HepG2 (cell line): ENCODE results near the gene DENND4B. TPM values are rescaled to one million over a fixed set of nuclear protein-coding genes. Genes with fewer than 3 reads are reported as not detected.
A peak's percentile ranks its signal among the peaks of the same experiment; 100 is the strongest.

ENCODE experiments used
- ATF7-NPFF ChIP-seq: sonication (generic); formaldehyde crosslinking; IDR thresholded peaks from 2 replicates; pipeline ENCODE4 v1.8.1; 2023; ENCODE audit warnings: mild to moderate bottlenecking, low read depth, missing genetic modification reagents, moderate library complexity
- EHMT2 ChIP-seq: fragments of 200-600 bp; sonication (generic); IDR thresholded peaks from 2 replicates; pipeline ENCODE4 v1.7.0; 2017; ENCODE audit warnings: antibody characterized with exemption, low read depth, low read length, borderline replicate concordance
- HOXA5 ChIP-seq: sonication (generic); formaldehyde crosslinking; IDR thresholded peaks from 2 replicates; pipeline ENCODE4 v1.4.0; 2020; ENCODE audit warnings: missing genetic modification reagents
- MAFK ChIP-seq, 2 experiments: IDR thresholded peaks in 1 of 2; conservative IDR thresholded peaks in 1 of 2; 2 replicates each; pipeline ENCODE4 v1.6.1; 2011; ENCODE audit warnings: improper control_type of control experiment in 2 of 2, low read length in 2 of 2
- NCOA5 ChIP-seq: sonication (generic); formaldehyde crosslinking; IDR thresholded peaks from 2 replicates; pipeline ENCODE4 v1.4.0; 2020; ENCODE audit warnings: missing genetic modification reagents
- NONO ChIP-seq, 2 experiments: fragments of 450-650 bp in 1 of 2; sonication (generic) in 1 of 2; formaldehyde crosslinking in 1 of 2; IDR thresholded peaks in 1 of 2; conservative IDR thresholded peaks in 1 of 2; 2 replicates each; pipeline versions ENCODE4 v1.6.1 to v1.8.0; 2017 to 2022; ENCODE audit warnings: mild to moderate bottlenecking in 1 of 2, missing genetic modification reagents in 1 of 2, moderate library complexity in 1 of 2
- POLR2AphosphoS5 ChIP-seq: IDR thresholded peaks from 2 replicates; pipeline ENCODE4 v1.6.1; 2012; ENCODE audit warnings: low read depth, low read length
- RELA ChIP-seq: sonication (generic); formaldehyde crosslinking; IDR thresholded peaks from 2 replicates; pipeline ENCODE4 v1.4.0; 2020; ENCODE audit warnings: missing genetic modification reagents
- TIGD3 ChIP-seq: sonication (generic); formaldehyde crosslinking; IDR thresholded peaks from 2 replicates; pipeline ENCODE4 v1.5.1; 2020; ENCODE audit warnings: mild to moderate bottlenecking, missing genetic modification reagents, borderline replicate concordance
- XRCC5 ChIP-seq: fragments of 200-400 bp; formaldehyde crosslinking; optimal IDR thresholded peaks from 2 replicates; pipeline ENCODE3; 2017; ENCODE audit warnings: mild to moderate bottlenecking, low read length
- ZBTB8A ChIP-seq: sonication (generic); formaldehyde crosslinking; IDR thresholded peaks from 2 replicates; pipeline ENCODE4 v1.4.0; 2020; ENCODE audit warnings: mild to moderate bottlenecking, low read depth, missing genetic modification reagents, borderline replicate concordance
- ZFY ChIP-seq: sonication (generic); formaldehyde crosslinking; IDR thresholded peaks from 2 replicates; pipeline ENCODE4 v1.4.0; 2020; ENCODE audit warnings: missing genetic modification reagents
- ZNF253 ChIP-seq: sonication (generic); formaldehyde crosslinking; IDR thresholded peaks from 2 replicates; pipeline ENCODE4 v1.8.0; 2022; ENCODE audit warnings: mild to moderate bottlenecking, missing genetic modification reagents, borderline replicate concordance
- ZNF33B ChIP-seq: sonication (generic); formaldehyde crosslinking; IDR thresholded peaks from 2 replicates; pipeline ENCODE4 v1.5.1; 2020; ENCODE audit warnings: mild to moderate bottlenecking, missing genetic modification reagents
- ZNF446 ChIP-seq: sonication (generic); formaldehyde crosslinking; IDR thresholded peaks from 2 replicates; pipeline ENCODE4 v1.5.0; 2020; ENCODE audit warnings: mild to moderate bottlenecking, missing genetic modification reagents
- ZNF503 ChIP-seq: sonication (generic); formaldehyde crosslinking; IDR thresholded peaks from 2 replicates; pipeline ENCODE4 v1.4.0; 2020; ENCODE audit warnings: missing genetic modification reagents
- ZNF564 ChIP-seq: sonication (generic); formaldehyde crosslinking; IDR thresholded peaks from 2 replicates; pipeline ENCODE4 v1.8.1; 2023; ENCODE audit warnings: mild to moderate bottlenecking, missing genetic modification reagents
- ZNF777 ChIP-seq: sonication (generic); formaldehyde crosslinking; IDR thresholded peaks from 2 replicates; pipeline ENCODE4 v1.4.0; 2020; ENCODE audit warnings: missing genetic modification reagents
- ZSCAN30 ChIP-seq: sonication (generic); formaldehyde crosslinking; IDR thresholded peaks from 2 replicates; pipeline ENCODE4 v1.5.0; 2020; ENCODE audit warnings: mild to moderate bottlenecking, missing genetic modification reagents
- polyA plus RNA-seq, 8 experiments: library from polyadenylated mRNA; depleted of rRNA in 3 of 8; stranded (reverse) in 7 of 8; unstranded in 1 of 8; fragments of >200 nt; fragmentation: Illumina TruSeq in 4 of 8; extraction: Trizol in 4 of 8; gene quantifications; 2 replicates each; pipeline versions ENCODE4 v1.2.1 to v1.2.3, GENCODE V29; 2011 to 2016; ENCODE audit warnings: low read depth in 4 of 8, missing spikeins in 1 of 8, mixed read lengths in 1 of 8; ENCODE audit not compliant: insufficient read depth in 1 of 8
- total RNA-seq, 5 experiments: library from RNA; depleted of rRNA; stranded (reverse); fragments of >200 nt; fragmentation: Illumina TruSeq; extraction: Trizol; gene quantifications; 2 replicates each; pipeline ENCODE4 v1.2.3, GENCODE V29; 2016; ENCODE audit warnings: low read depth in 1 of 5
- TF ChIP-seq, protein P1 (sequence below): sonication (generic); formaldehyde crosslinking; IDR thresholded peaks from 2 replicates; pipeline ENCODE4 v1.4.0; 2020; ENCODE audit warnings: missing genetic modification reagents, borderline replicate concordance

DENND4B gene
- total and polyA plus RNA-seq, 2 of the 13 experiments (the other 11 are each of a cell fraction or from before 2014, with no cell fraction given): 15.1 to 20.3 TPM

DNA sequence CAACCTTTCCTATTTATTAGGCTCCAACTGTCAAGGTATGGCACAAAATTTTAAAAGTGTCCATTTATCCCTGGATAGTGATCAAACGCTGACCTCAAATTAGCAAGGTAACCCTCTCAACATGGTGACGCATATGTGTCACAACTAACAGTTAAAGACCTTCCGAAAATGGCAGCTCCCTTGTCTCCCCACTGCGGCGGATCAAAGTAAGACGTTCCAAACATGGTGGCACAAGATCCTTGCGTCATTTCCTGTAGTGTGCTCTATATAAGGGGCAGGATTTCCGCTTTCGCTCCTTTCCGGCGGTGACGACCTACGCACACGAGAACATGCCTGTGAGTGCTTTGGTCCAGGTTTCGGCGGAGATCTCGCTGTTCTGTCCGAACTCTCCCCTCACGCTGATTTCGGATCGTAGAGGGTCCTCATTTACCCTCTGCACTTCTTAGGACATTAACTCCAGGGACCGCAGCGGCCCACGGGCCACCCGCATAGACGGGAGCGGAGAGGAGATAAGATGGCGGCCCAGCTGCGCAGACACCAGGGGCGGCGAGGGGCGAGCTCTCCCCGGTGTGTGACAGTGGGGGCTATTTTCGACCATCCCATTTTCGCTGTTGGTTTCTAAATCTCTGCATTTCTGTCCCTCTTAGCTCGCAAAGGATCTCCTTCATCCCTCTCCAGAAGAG, 44.1 kb upstream of the DENND4B start, which contains the start of gene RPS27 (continued):
- TF ChIP-seq NONO (IDR thresholded peaks at IDR 0.05) (no peak), NONO (CRISPR knock-in tag; conservative IDR thresholded peaks at IDR 0.05) (peak; percentile 84), TIGD3 (CRISPR knock-in tag) (no peak), ZFY (CRISPR knock-in tag) (peak; percentile 92), NCOA5 (no peak), HOXA5 (peak; percentile 89; the same call in 1 of the 2 replicates), ZNF33B (no peak; the same call in 1 of the 2 replicates), ZNF253 (no peak), POLR2AphosphoS5 (peak; percentile 100), XRCC5 (peak; percentile 50), RELA (no peak), MAFK (conservative IDR thresholded peaks at IDR 0.05 in 1 of 2, IDR thresholded peaks at IDR 0.05 in 1 of 2; ENCODE audit: low read length in 2 of 2) (no peak), ZSCAN30 (CRISPR knock-in tag) (no peak), ZNF777 (CRISPR knock-in tag) (peak; percentile 85), ZNF503 (CRISPR knock-in tag) (0 out of 2 replicates have a peak, but pooled peaks have one; percentile 55), EHMT2 (no peak), ZNF446 (CRISPR knock-in tag) (no peak), ZBTB8A (CRISPR knock-in tag) (0 out of 2 replicates have a peak, but pooled peaks have one; percentile 79), ZNF564 (no peak), ATF7-NPFF (CRISPR knock-in tag) (peak; percentile 71)
- TF ChIP-seq, protein P1, sequence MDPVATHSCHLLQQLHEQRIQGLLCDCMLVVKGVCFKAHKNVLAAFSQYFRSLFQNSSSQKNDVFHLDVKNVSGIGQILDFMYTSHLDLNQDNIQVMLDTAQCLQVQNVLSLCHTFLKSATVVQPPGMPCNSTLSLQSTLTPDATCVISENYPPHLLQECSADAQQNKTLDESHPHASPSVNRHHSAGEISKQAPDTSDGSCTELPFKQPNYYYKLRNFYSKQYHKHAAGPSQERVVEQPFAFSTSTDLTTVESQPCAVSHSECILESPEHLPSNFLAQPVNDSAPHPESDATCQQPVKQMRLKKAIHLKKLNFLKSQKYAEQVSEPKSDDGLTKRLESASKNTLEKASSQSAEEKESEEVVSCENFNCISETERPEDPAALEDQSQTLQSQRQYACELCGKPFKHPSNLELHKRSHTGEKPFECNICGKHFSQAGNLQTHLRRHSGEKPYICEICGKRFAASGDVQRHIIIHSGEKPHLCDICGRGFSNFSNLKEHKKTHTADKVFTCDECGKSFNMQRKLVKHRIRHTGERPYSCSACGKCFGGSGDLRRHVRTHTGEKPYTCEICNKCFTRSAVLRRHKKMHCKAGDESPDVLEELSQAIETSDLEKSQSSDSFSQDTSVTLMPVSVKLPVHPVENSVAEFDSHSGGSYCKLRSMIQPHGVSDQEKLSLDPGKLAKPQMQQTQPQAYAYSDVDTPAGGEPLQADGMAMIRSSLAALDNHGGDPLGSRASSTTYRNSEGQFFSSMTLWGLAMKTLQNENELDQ (CRISPR knock-in tag): peak; percentile 88; the same call in 1 of the 2 replicates
